Mucosa of descending colon (tissue), 3 donors: ENCODE results near the gene BUB1. TPM values are rescaled to one million over a fixed set of nuclear protein-coding genes. Genes with fewer than 3 reads are reported as not detected.

Source experiments
- ATAC-seq: fragments of 200-7000 bp; cut with Tn5 transposase; one replicate; pipeline ENCODE4 v1.9.1; 2020; ENCODE audit warnings: mild to moderate bottlenecking, moderate library complexity
- DNase-seq, 3 donors: peaks; one replicate each; pipeline ENCODE4 v3.0.0-alpha.2; 2020
- H3K36me3 ChIP-seq: fragments of 200-600 bp; one replicate; pipeline ENCODE4 v1.8.0; 2021; ENCODE audit warnings: low read depth, mild to moderate bottlenecking
- H3K4me1 ChIP-seq: fragments of 200-600 bp; one replicate; pipeline ENCODE4 v1.8.0; 2021; ENCODE audit warnings: low read depth, mild to moderate bottlenecking
- H3K4me3 ChIP-seq: fragments of 200-600 bp; one replicate; pipeline ENCODE4 v1.8.0; 2021; ENCODE audit warnings: mild to moderate bottlenecking
- H3K9me3 ChIP-seq: fragments of 200-600 bp; one replicate; pipeline ENCODE4 v1.8.0; 2021; ENCODE audit warnings: mild to moderate bottlenecking
- CTCF ChIP-seq: fragments of 200-600 bp; IDR thresholded peaks from one replicate; pipeline ENCODE4 v1.8.0; 2022; ENCODE audit warnings: antibody characterized with exemption, mild to moderate bottlenecking
- intact Hi-C, 2 donors: fragments of 100-400 bp; cut with DNase I in 1 of 2; cut with micrococcal nuclease in 1 of 2; formaldehyde crosslinking; loops; one replicate each; pipeline versions ENCODE4 v1.11.0 to v1.11.1; 2022; cut with DNase I, micrococcal nuclease
- long read RNA-seq, 2 donors: library from polyadenylated mRNA; unstranded; transcript quantifications; one replicate each; pipeline ENCODE4 v2.0.0, GENCODE V29; 2019 to 2021
- total RNA-seq, 3 donors: library from RNA; stranded (reverse); fragmentation: NEBNext Ultra II Directional in 2 of 3; extraction: Animal tissue kit (Norgen Biotek cat#: 25700) in 2 of 3; gene quantifications; one replicate each; pipeline versions ENCODE4 v1.2.1 to v1.2.4, GENCODE V29; 2021 to 2023
- donor health status: DM: no; HTN: no; CAD: no; lungs with moderate emphysema.
- donor health status: DM: no; HTN: no; CAD: no.
- donor health status: DM: no; HTN: yes; CAD: no.

Gene BUB1
- total RNA-seq, result 10 to 100 TPM in 1 of 3 donors, 1 to 10 TPM in 2; 2.3 to 18.6 (median 4.1) TPM
- long read RNA-seq, donor 1, partial matches to known transcripts, result 0 of 1 reads
- long read RNA-seq, donor 1, other reads (novel, unspliced or antisense), result 0 of 1 reads
- long read RNA-seq, donor 2, partial matches to known transcripts, result 4 of 5 reads
- long read RNA-seq, donor 2, other reads (novel, unspliced or antisense), result 1 of 5 reads

GRCh38 chr2:110677530-110678456 lies at the start of gene BUB1:
Gene BUB1 (minus strand): TSS chr2:110678063. CDS start chr2:110677995, 68 bp downstream.
- Histone ChIP-seq H3K4me3 (peak within 1 kb of the TSS; percentile 43), H3K4me1 (peaks cover 7% of the 10 kb centered on the region), H3K9me3 (no peaks in the 10 kb centered on the region), H3K36me3 (no peaks in the 10 kb centered on the region)
- intact Hi-C loops, result no loop called here
- TF ChIP-seq CTCF, result no peak
- DNase-seq (peak; percentile 98), ATAC-seq (peak; percentile 99)

GRCh38 chr2:110726285-110726684 lies 48.4 kb upstream of the BUB1 start:
- no peaks in the 10 kb centered on the region for H3K36me3 ChIP-seq
- no peak overlapping the region for H3K4me3 ChIP-seq
- ATAC-seq (no peak), DNase-seq (no peak)
- H3K4me1 ChIP-seq, result no peaks in the 10 kb centered on the region
- no peaks in the 10 kb centered on the region for H3K9me3 ChIP-seq
- intact Hi-C loops, result no loop called here
- no peak for TF ChIP-seq CTCF

GRCh38 chr2:110725859-110726258 lies 48.0 kb upstream of the BUB1 start:
- no peaks in the 10 kb centered on the region for H3K9me3 ChIP-seq
- no peaks in the 10 kb centered on the region for H3K36me3 ChIP-seq
- no peak overlapping the region for H3K4me3 ChIP-seq
- ATAC-seq (no peak), DNase-seq (no peak)
- intact Hi-C loops, result no loop called here
- TF ChIP-seq CTCF, result no peak
- no peaks in the 10 kb centered on the region for H3K4me1 ChIP-seq

GRCh38 chr2:110725370-110725769 lies 47.5 kb upstream of the BUB1 start:
- TF ChIP-seq CTCF, result no peak
- DNase-seq (no peak), ATAC-seq (no peak)
- intact Hi-C loops, result no loop called here
- Histone ChIP-seq H3K4me3 (no peak overlapping the region), H3K36me3 (no peaks in the 10 kb centered on the region), H3K9me3 (no peaks in the 10 kb centered on the region), H3K4me1 (no peaks in the 10 kb centered on the region)

GRCh38 chr2:110724820-110725219 lies 47.0 kb upstream of the BUB1 start:
- Histone ChIP-seq H3K4me1 (no peaks in the 10 kb centered on the region), H3K36me3 (no peaks in the 10 kb centered on the region), H3K4me3 (no peak overlapping the region), H3K9me3 (no peaks in the 10 kb centered on the region)
- intact Hi-C loops, result no loop called here
- no peak for DNase-seq
- ATAC-seq, result no peak
- no peak for TF ChIP-seq CTCF
